HCT116 (cell line): Measurements from ENCODE around the gene SSH2. TPM values are rescaled to one million over a fixed set of nuclear protein-coding genes. Genes with fewer than 3 reads are reported as not detected.

Source experiments
- ATAC-seq: fragments of 200-7000 bp; cut with Tn5 transposase; 2 replicates; pipeline ENCODE4 v1.9.1; 2020; ENCODE audit warnings: mild to moderate bottlenecking, moderate library complexity
- BruUV-seq: library from RNA; stranded (reverse); fragments of 400-500 nt; replicated peaks from 2 replicates; lab custom pipeline; 2021; lab: Mats Ljungman, UMichigan
- CTCF ChIA-PET: fragments of 300-600 bp; sonication (Branson Sonifier 250); formaldehyde crosslinking; loops from one replicate; lab custom pipeline; 2021; ENCODE audit warnings: antibody characterized with exemption; lab: Charles Lee
- POLR2A ChIA-PET: fragments of 300-600, 350-600 bp; sonication (Branson Sonifier 250); formaldehyde crosslinking; loops from one replicate; lab custom pipeline; 2021; ENCODE audit warnings: antibody characterized with exemption; lab: Charles Lee
- RAD21 ChIA-PET, 2 experiments: fragments of 300-600 bp; sonication (Branson Sonifier 250); formaldehyde crosslinking; loops; one replicate each; lab custom pipeline; 2023; ENCODE audit warnings: low total read pairs in 2 of 2; ENCODE audit not compliant: uncharacterized antibody in 2 of 2, unreplicated experiment in 2 of 2, low non-redundant PET in 1 of 2; lab: Charles Lee
- DNase-seq: peaks from one replicate; pipeline ENCODE4 v3.0.0-alpha.2; 2010; ENCODE audit warnings: low read depth, low spot score
- H2AFZ ChIP-seq: fragments of 200-600 bp; shearing (Covaris generic), sonication (generic); 2 replicates; pipeline ENCODE4 v1.6.1; 2017; ENCODE audit warnings: low read depth, mixed run types, mixed read lengths, antibody characterized with exemption, low read length; ENCODE audit not compliant: poor library complexity, severe bottlenecking
- H3K27ac ChIP-seq: 2 replicates; pipeline ENCODE4 v1.5.1; 2012; ENCODE audit warnings: low read depth, low read length
- H3K27me3 ChIP-seq: fragments of 200-600 bp; sonication (generic); 2 replicates; pipeline ENCODE4 v1.6.1; 2016; ENCODE audit warnings: mixed run types, low read length, mixed read lengths; ENCODE audit not compliant: insufficient read depth
- H3K36me3 ChIP-seq, 2 experiments: fragments of 200-500 bp in 1 of 2; fragments of 200-600 bp in 1 of 2; sonication (Bioruptor generic) in 1 of 2; sonication (generic) in 1 of 2; 2 replicates each; pipeline versions ENCODE4 v1.5.1 to v1.6.1; 2014 to 2016; ENCODE audit warnings: low read length in 2 of 2, inconsistent platforms in 1 of 2, mixed read lengths in 1 of 2, mixed run types in 1 of 2; ENCODE audit not compliant: insufficient read depth in 2 of 2, control insufficient read depth in 1 of 2
- H3K4me1 ChIP-seq, 2 experiments: fragments of 200-600 bp in 1 of 2; sonication (generic) in 1 of 2; 2 replicates each; pipeline versions ENCODE4 v1.5.1 to v1.6.1; 2012 to 2017; ENCODE audit warnings: low read length in 2 of 2, inconsistent platforms in 1 of 2, mild to moderate bottlenecking in 1 of 2, mixed read lengths in 1 of 2, mixed run types in 1 of 2, moderate library complexity in 1 of 2; ENCODE audit not compliant: insufficient read depth in 2 of 2, control insufficient read depth in 1 of 2
- H3K4me2 ChIP-seq: fragments of 200-600 bp; sonication (generic); 2 replicates; pipeline ENCODE4 v1.6.1; 2017; ENCODE audit warnings: mixed run types, low read length, mixed read lengths
- H3K4me3 ChIP-seq, 2 experiments: fragments of 200-600 bp in 1 of 2; sonication (generic) in 1 of 2; replicated peaks in 1 of 2; 2 replicates each; pipeline ENCODE4 v1.5.1; 2011 to 2016; ENCODE audit warnings: low read length in 2 of 2, control low read depth in 1 of 2, low read depth in 1 of 2, mild to moderate bottlenecking in 1 of 2, mixed read lengths in 1 of 2, mixed run types in 1 of 2
- H3K79me2 ChIP-seq: fragments of 200-600 bp; sonication (generic); 2 replicates; pipeline ENCODE4 v1.6.1; 2017; ENCODE audit warnings: mild to moderate bottlenecking, mixed run types, low read length, moderate library complexity, mixed read lengths; ENCODE audit not compliant: insufficient read depth
- H3K9ac ChIP-seq: fragments of 200-600 bp; sonication (generic); 2 replicates; pipeline ENCODE4 v1.6.1; 2016; ENCODE audit warnings: low read length, mixed read lengths
- H3K9me2 ChIP-seq: fragments of 200-600 bp; sonication (generic), shearing (Covaris generic); 2 replicates; pipeline ENCODE4 v1.6.1; 2017; ENCODE audit warnings: mixed run types, mild to moderate bottlenecking, moderate library complexity; ENCODE audit not compliant: insufficient read depth
- H3K9me3 ChIP-seq, 2 experiments: fragments of 200-500 bp in 1 of 2; fragments of 200-600 bp in 1 of 2; sonication (Bioruptor generic) in 1 of 2; sonication (generic) in 1 of 2; 2 replicates each; pipeline ENCODE4 v1.6.1; 2014 to 2017; ENCODE audit warnings: low read length in 2 of 2, mixed read lengths in 2 of 2, inconsistent platforms in 1 of 2, low read depth in 1 of 2, mild to moderate bottlenecking in 1 of 2, mixed run types in 1 of 2, moderate library complexity in 1 of 2; ENCODE audit not compliant: control insufficient read depth in 1 of 2, insufficient read depth in 1 of 2
- H4K20me1 ChIP-seq: fragments of 200-600 bp; sonication (generic), shearing (Covaris generic); 2 replicates; pipeline ENCODE4 v1.6.1; 2017; ENCODE audit warnings: mixed run types, mild to moderate bottlenecking, moderate library complexity; ENCODE audit not compliant: insufficient read depth
- CBX3 ChIP-seq: IDR thresholded peaks from 2 replicates; pipeline ENCODE4 v1.6.1; 2012; ENCODE audit warnings: low read depth
- CEBPB ChIP-seq: IDR thresholded peaks from 2 replicates; pipeline ENCODE4 v1.6.1; 2012; ENCODE audit warnings: low read depth
- CTCF ChIP-seq, 3 experiments: fragments of 200-600 bp in 1 of 3; sonication (generic) in 1 of 3; IDR thresholded peaks in 2 of 3; conservative IDR thresholded peaks in 1 of 3; 2 replicates each; pipeline ENCODE4 v1.5.1; 2012 to 2017; ENCODE audit warnings: low read depth in 2 of 3, low read length in 2 of 3, antibody characterized with exemption in 1 of 3, borderline replicate concordance in 1 of 3, control low read depth in 1 of 3, mild to moderate bottlenecking in 1 of 3, mixed read lengths in 1 of 3, mixed run types in 1 of 3, moderate library complexity in 1 of 3; ENCODE audit not compliant: insufficient read depth in 1 of 3
- EGR1 ChIP-seq: IDR thresholded peaks from 2 replicates; pipeline ENCODE4 v1.6.1; 2012; ENCODE audit warnings: low read depth
- EZH2 ChIP-seq: fragments of 200-600 bp; sonication (generic); IDR thresholded peaks from 2 replicates; pipeline ENCODE4 v1.6.1; 2017; ENCODE audit warnings: antibody characterized with exemption, mixed run types
- EZH2phosphoT487 ChIP-seq: fragments of 200-600 bp; IDR thresholded peaks from 2 replicates; pipeline ENCODE4 v1.6.1; 2018; ENCODE audit warnings: antibody characterized with exemption, borderline replicate concordance
- FOSL1 ChIP-seq: IDR thresholded peaks from 2 replicates; pipeline ENCODE4 v1.6.1; 2012; ENCODE audit warnings: low read depth
- POLR2A ChIP-seq: IDR thresholded peaks from 2 replicates; pipeline ENCODE4 v1.7.0; 2011; ENCODE audit warnings: borderline replicate concordance; ENCODE audit not compliant: insufficient read depth, insufficient read length; ENCODE audit errors: extremely low read depth
- POLR2AphosphoS5 ChIP-seq: IDR thresholded peaks from 2 replicates; pipeline ENCODE4 v1.6.1; 2011; ENCODE audit warnings: mild to moderate bottlenecking, low read depth, low read length, moderate library complexity
- RAD21 ChIP-seq: IDR thresholded peaks from 2 replicates; pipeline ENCODE4 v1.6.1; 2012; ENCODE audit warnings: low read depth, mild to moderate bottlenecking
- SIN3A ChIP-seq: IDR thresholded peaks from 2 replicates; pipeline ENCODE4 v1.6.1; 2012; ENCODE audit warnings: low read depth
- TCF7L2 ChIP-seq: IDR thresholded peaks from 2 replicates; pipeline ENCODE4 v1.7.0; 2011; ENCODE audit warnings: borderline replicate concordance, inconsistent platforms; ENCODE audit not compliant: insufficient read depth, insufficient read length; ENCODE audit errors: extremely low read depth
- ZBTB33 ChIP-seq: IDR thresholded peaks from 2 replicates; pipeline ENCODE4 v1.6.1; 2011; ENCODE audit warnings: mild to moderate bottlenecking, low read length, moderate library complexity; ENCODE audit not compliant: insufficient replicate concordance; ENCODE audit errors: extremely low read depth
- ZFX ChIP-seq: fragments of 450-650 bp; IDR thresholded peaks from 2 replicates; pipeline ENCODE4 v1.6.1; 2017
- ZNF274 ChIP-seq: fragments of 200-500 bp; sonication (Bioruptor generic); IDR thresholded peaks from 2 replicates; pipeline ENCODE4 v1.6.1; 2014; ENCODE audit warnings: mild to moderate bottlenecking, low read depth, low read length, inconsistent platforms
- intact Hi-C: fragments of 100-400 bp; cut with micrococcal nuclease; formaldehyde crosslinking; loops from 2 replicates; pipeline ENCODE4 v1.10.0; 2022
- total RNA-seq: library from RNA; stranded (reverse); gene quantifications from one replicate; pipeline ENCODE4 v1.2.1, GENCODE V29; 2021; ENCODE audit not compliant: unreplicated experiment
- TF ChIP-seq, protein P1 (sequence below): IDR thresholded peaks from 2 replicates; pipeline ENCODE4 v1.6.1; 2012; ENCODE audit warnings: low read depth

The SSH2 gene
- total RNA-seq, 1 experiment from 2014 or later, result 17.0 TPM

DNA sequence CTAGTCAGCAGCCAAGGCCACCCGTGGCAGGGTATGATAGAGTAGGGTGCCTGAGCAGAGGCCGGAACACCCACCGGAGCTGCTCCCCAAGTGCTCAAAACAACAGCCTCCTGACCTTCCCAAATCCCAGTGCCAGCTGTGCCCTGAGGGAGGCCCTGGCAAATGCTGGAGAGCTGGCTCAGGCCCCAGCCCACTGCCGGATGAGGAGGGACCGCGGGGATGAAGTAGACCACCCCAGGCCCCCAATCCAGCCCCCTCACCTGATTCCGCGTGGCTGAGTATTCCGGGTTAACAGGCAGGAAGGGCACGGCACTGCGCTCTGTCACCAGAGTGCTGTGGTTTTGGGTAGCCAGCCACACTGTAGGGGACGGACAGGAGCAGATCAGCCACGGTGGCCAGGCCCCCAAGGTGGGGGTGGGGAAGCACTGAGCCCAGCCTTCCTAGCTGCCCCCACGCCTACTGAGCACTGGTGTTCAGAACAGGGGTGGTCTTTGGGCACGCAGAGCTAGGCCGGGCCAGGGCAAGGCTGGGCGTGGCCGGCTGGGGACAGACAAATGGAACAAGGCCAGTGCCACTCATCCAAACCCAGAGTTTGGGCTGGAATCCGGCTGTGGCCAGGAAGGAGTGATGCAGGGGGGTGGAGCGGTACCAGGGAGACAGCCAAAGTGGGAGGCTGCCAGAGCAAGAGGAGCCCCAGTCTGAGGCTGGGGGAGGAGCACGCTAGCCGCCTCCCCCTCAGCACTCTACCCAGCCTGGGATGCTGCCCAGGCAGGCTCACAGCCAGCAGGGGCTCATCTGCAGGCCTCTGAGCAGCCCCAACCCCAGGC is 352.4 kb downstream of the SSH2 start (continued):
- no peak for TF ChIP-seq EZH2phosphoT487

GRCh38 chr17:29577001-29577370 is 353.0 kb downstream of the SSH2 start:
- TF ChIP-seq ZBTB33, result no peak
- no peak for TF ChIP-seq SIN3A
- no peak for TF ChIP-seq POLR2A
- no peak for TF ChIP-seq CTCF (IDR thresholded peaks at IDR 0.05 in 2 of 3, conservative IDR thresholded peaks at IDR 0.05 in 1 of 3; ENCODE audit: borderline replicate concordance in 1 of 3, insufficient read depth in 1 of 3, low read depth in 2 of 3, low read length in 2 of 3)
- no peak for TF ChIP-seq RAD21
- TF ChIP-seq, protein P1, sequence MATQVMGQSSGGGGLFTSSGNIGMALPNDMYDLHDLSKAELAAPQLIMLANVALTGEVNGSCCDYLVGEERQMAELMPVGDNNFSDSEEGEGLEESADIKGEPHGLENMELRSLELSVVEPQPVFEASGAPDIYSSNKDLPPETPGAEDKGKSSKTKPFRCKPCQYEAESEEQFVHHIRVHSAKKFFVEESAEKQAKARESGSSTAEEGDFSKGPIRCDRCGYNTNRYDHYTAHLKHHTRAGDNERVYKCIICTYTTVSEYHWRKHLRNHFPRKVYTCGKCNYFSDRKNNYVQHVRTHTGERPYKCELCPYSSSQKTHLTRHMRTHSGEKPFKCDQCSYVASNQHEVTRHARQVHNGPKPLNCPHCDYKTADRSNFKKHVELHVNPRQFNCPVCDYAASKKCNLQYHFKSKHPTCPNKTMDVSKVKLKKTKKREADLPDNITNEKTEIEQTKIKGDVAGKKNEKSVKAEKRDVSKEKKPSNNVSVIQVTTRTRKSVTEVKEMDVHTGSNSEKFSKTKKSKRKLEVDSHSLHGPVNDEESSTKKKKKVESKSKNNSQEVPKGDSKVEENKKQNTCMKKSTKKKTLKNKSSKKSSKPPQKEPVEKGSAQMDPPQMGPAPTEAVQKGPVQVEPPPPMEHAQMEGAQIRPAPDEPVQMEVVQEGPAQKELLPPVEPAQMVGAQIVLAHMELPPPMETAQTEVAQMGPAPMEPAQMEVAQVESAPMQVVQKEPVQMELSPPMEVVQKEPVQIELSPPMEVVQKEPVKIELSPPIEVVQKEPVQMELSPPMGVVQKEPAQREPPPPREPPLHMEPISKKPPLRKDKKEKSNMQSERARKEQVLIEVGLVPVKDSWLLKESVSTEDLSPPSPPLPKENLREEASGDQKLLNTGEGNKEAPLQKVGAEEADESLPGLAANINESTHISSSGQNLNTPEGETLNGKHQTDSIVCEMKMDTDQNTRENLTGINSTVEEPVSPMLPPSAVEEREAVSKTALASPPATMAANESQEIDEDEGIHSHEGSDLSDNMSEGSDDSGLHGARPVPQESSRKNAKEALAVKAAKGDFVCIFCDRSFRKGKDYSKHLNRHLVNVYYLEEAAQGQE, result no peak
- TF ChIP-seq ZNF274, result no peak
- TF ChIP-seq CBX3, result no peak
- no peak for TF ChIP-seq TCF7L2
- no peak for TF ChIP-seq ZFX
- TF ChIP-seq EZH2phosphoT487, result no peak
- TF ChIP-seq EZH2, result no peak
- no peak for TF ChIP-seq EGR1
- no peak for TF ChIP-seq FOSL1
- TF ChIP-seq POLR2AphosphoS5, result no peak
- TF ChIP-seq CEBPB, result no peak
- POLR2A ChIA-PET, result no interaction called here
- BruUV-seq, result no TSS peak
- H3K9ac ChIP-seq, result no peak overlapping the region
- peaks cover 9 to 10% of the 10 kb centered on the region in 2 experiments; a peak in 2 of 4 replicates for H3K36me3 ChIP-seq
- H4K20me1 ChIP-seq, result no peaks in the 10 kb centered on the region
- H3K4me1 ChIP-seq, result peaks cover 0 to 14% of the 10 kb centered on the region in 2 experiments; a peak in 2 of 4 replicates
- no peaks in the 10 kb centered on the region for H3K27me3 ChIP-seq
- H2AFZ ChIP-seq, result no peak overlapping the region
- no peaks in the 10 kb centered on the region for H3K9me3 ChIP-seq
- DNase-seq (no peak), ATAC-seq (no peak)
- no peaks in the 10 kb centered on the region for H3K79me2 ChIP-seq
- H3K4me3 ChIP-seq, result no peak overlapping the region
- H3K9me2 ChIP-seq, result no peaks in the 10 kb centered on the region
- no peak overlapping the region for H3K27ac ChIP-seq
- RAD21 ChIA-PET, result no interaction called here
- CTCF ChIA-PET, result interaction anchor here (2.1 to 6.0 kb wide), 2 partner anchors 11 to 15 kb away, joined by 4 to 38 read pairs; partner anchors contain the start of genes ABHD15 and ANKRD13B
- no peak overlapping the region for H3K4me2 ChIP-seq
- intact Hi-C loops, result no loop called here
